Esophagus squamous epithelium (tissue), 5 donors: Measurements from ENCODE around the gene ZMYND8. TPM values are rescaled to one million over a fixed set of nuclear protein-coding genes. Genes with fewer than 3 reads are reported as not detected.

Source experiments
- DNase-seq: peaks from one replicate; lab custom pipeline; 2025; lab: John Stamatoyannopoulos, UW
- H3K27ac ChIP-seq, 4 donors: fragments of 200-600 bp; sonication (generic); one replicate each; pipeline ENCODE4 v1.5.1; 2016 to 2019; ENCODE audit warnings: mild to moderate bottlenecking in 1 of 4
- H3K27me3 ChIP-seq, 4 donors: fragments of 200-600 bp; sonication (generic); 1 replicate in 3 of 4; 2 replicates in 1 of 4; pipeline versions ENCODE4 v1.5.1 to v1.6.0; 2017 to 2021; ENCODE audit warnings: antibody characterized with exemption in 1 of 4
- H3K36me3 ChIP-seq, 3 donors: fragments of 200-600 bp; sonication (generic); one replicate each; pipeline ENCODE4 v1.5.1; 2016 to 2019
- H3K4me1 ChIP-seq, 3 donors: fragments of 200-600 bp; sonication (generic); one replicate each; pipeline ENCODE4 v1.5.1; 2017 to 2019
- H3K4me3 ChIP-seq, 4 donors: fragments of 200-600 bp; sonication (generic); 1 replicate in 3 of 4; 2 replicates in 1 of 4; pipeline ENCODE4 v1.5.1; 2016 to 2019; ENCODE audit warnings: mild to moderate bottlenecking in 2 of 4, moderate library complexity in 1 of 4
- H3K9me3 ChIP-seq, 3 donors: fragments of 200-600 bp; sonication (generic); one replicate each; pipeline ENCODE4 v1.5.1; 2016 to 2019
- POLR2A ChIP-seq, 4 donors: fragments of 450-650 bp; IDR thresholded peaks; one replicate each; pipeline ENCODE4 v1.6.1; 2017; ENCODE audit warnings: antibody characterized with exemption in 4 of 4, mild to moderate bottlenecking in 4 of 4, moderate library complexity in 3 of 4
- WGBS, 2 donors: methylation state at CpG; one replicate each; pipeline ENCODE4 v1.1.5; 2018; 5-methylcytosine and 5-hydroxymethylcytosine counted together
- intact Hi-C: fragments of 100-400 bp; cut with DNase I; formaldehyde crosslinking; loops from one replicate; pipeline ENCODE4 v1.15.0; 2022
- total RNA-seq, 4 donors: library from RNA; depleted of rRNA; stranded (reverse); fragments of >200 nt; gene quantifications; one replicate each; pipeline ENCODE4 v1.1.0, GENCODE V29; 2016
- TF ChIP-seq, protein P1 (sequence below), 6 experiments: fragments of 450-650 bp in 4 of 6; fragments of 200-600 bp in 2 of 6; sonication (generic) in 2 of 6; IDR thresholded peaks; one replicate each; pipeline ENCODE4 v1.5.1; 2016 to 2019; ENCODE audit warnings: antibody characterized with exemption in 6 of 6, mild to moderate bottlenecking in 4 of 6, moderate library complexity in 4 of 6
- donor health status: DM: yes; HTN: yes; CAD: no.

The ZMYND8 gene
- total RNA-seq, 4 donors from 2014 or later: 21.5 to 26.3 (median 24.3) TPM

DNA sequence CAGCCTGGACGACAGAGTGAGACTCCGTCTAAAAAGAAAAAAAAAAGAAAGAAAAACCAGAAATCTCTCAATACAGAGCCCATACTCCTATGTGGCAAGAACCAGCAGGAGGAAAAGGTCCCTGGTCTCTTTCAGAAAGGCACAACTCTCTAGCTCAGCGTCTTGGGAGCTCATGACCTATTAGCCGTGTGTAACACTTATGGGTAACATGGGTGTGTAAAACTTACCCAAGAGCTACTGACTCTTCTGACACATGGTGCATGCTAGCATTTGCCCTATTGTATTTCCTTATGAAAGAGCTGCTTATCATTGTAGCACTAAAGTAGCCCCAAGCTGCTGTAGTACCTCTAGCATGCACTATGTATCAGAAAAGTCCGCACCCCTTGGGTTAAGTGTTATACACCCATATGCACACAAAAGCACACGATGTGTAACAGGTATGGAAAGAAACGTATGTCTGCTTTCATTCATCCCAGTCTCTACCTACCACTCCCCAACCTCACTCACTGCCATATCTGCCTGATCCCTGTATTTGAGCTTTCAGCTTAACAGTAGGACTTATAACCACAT is 85.4 kb downstream of the ZMYND8 start:
- intact Hi-C loops: no loop called here
- peak overlapping the region in 1 of 4 donors; percentile 9 for H3K27ac ChIP-seq
- 85 to 88% methylated on average over 7 of the region's 7 CpGs for WGBS, 2 donors
- DNase-seq: no peak
- no peak for TF ChIP-seq POLR2A (IDR thresholded peaks at IDR 0.05)
- TF ChIP-seq, protein P1, sequence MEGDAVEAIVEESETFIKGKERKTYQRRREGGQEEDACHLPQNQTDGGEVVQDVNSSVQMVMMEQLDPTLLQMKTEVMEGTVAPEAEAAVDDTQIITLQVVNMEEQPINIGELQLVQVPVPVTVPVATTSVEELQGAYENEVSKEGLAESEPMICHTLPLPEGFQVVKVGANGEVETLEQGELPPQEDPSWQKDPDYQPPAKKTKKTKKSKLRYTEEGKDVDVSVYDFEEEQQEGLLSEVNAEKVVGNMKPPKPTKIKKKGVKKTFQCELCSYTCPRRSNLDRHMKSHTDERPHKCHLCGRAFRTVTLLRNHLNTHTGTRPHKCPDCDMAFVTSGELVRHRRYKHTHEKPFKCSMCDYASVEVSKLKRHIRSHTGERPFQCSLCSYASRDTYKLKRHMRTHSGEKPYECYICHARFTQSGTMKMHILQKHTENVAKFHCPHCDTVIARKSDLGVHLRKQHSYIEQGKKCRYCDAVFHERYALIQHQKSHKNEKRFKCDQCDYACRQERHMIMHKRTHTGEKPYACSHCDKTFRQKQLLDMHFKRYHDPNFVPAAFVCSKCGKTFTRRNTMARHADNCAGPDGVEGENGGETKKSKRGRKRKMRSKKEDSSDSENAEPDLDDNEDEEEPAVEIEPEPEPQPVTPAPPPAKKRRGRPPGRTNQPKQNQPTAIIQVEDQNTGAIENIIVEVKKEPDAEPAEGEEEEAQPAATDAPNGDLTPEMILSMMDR (IDR thresholded peaks at IDR 0.05): no peak
- no peaks in the 10 kb centered on the region for H3K9me3 ChIP-seq
- no peaks in the 10 kb centered on the region for H3K27me3 ChIP-seq
- peaks cover 10 to 38% (median 32%) of the 10 kb centered on the region in 3 donors for H3K4me1 ChIP-seq
- H3K36me3 ChIP-seq: peaks cover 7 to 69% (median 13%) of the 10 kb centered on the region in 3 donors
- H3K4me3 ChIP-seq: no peak overlapping the region

DNA sequence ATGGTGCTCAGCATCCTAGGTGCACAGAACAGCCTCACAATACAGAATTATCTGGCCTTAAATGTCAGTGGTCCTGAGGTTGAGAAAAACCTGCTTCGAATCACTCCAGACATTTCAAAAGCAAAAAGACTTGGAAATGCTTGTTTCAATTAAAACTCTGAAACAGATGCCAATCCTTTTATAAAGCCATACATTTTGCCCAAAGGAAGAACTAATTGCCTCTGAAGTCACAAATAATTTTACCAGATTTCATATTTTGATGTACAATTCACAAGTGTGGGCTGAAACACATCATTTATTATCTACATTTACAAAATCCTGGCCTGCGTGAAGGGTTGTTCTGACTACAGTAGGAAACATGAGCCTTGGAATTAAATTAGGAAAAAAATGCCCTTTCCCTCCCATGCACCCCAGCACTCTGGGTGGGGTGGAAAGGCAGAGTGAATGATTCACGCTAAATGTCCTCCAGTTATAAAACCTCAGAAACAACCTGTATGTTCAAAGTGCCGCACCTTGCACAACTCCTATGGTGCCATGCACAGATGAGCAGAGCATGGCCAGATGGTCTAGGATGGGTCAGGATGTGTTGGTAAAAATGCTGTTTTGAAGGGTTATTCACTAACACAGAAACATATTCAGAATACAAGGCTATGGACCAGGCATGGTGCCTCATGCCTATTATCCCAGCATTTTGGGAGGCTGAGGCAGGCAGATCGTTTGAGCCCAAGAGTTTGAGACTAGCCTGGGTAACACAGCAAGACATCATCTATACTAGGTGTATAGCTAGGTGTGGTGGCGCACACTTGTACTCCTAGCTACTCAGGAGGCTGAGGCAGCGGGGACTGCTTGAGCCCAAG is 87.0 kb downstream of the ZMYND8 start:
- peaks cover 0 to 78% (median 6%) of the 10 kb centered on the region in 3 donors for H3K36me3 ChIP-seq
- no peaks in the 10 kb centered on the region for H3K9me3 ChIP-seq
- H3K27me3 ChIP-seq: no peaks in the 10 kb centered on the region
- TF ChIP-seq, protein P1 (IDR thresholded peaks at IDR 0.05): no peak
- DNase-seq: no peak
- no peak overlapping the region for H3K4me3 ChIP-seq
- H3K4me1 ChIP-seq: peaks cover 4 to 22% (median 17%) of the 10 kb centered on the region in 3 donors
- no peak overlapping the region for H3K27ac ChIP-seq
- 78 to 88% methylated on average over 5 to 7 of the region's 7 CpGs for WGBS, 2 donors
- intact Hi-C loops: no loop called here

DNA sequence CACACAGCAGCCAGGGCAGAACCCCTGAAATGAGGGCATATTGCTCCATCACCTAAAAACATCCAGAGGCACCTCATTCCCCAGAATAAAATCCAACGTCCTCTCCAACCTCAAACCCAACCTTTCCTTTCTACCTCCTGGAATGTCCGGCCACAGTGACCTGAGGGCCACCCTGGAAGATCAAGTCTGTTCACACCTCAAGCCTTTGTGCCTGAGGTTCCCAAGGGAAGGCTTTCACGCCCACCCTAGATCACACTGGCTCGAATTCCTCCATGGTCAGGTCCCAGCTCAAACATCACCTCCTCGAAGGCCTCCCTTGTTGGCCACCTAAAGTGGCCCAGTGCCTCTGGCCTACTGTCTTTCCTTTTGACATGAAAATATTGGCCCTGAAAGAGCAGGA is 88.9 kb downstream of the ZMYND8 start:
- intact Hi-C loops: no loop called here
- H3K27ac ChIP-seq: no peak overlapping the region
- no peak for DNase-seq
- WGBS, 2 donors: 84 to 88% methylated on average over 4 to 5 of the region's 5 CpGs
- no peaks in the 10 kb centered on the region for H3K9me3 ChIP-seq
- H3K36me3 ChIP-seq: peaks cover 0 to 97% (median 6%) of the 10 kb centered on the region in 3 donors
- no peaks in the 10 kb centered on the region for H3K27me3 ChIP-seq
- no peak overlapping the region for H3K4me3 ChIP-seq
- H3K4me1 ChIP-seq: peaks cover 0 to 15% (median 4%) of the 10 kb centered on the region in 3 donors
- no peak for TF ChIP-seq POLR2A (IDR thresholded peaks at IDR 0.05)
- TF ChIP-seq, protein P1 (IDR thresholded peaks at IDR 0.05): no peak

DNA sequence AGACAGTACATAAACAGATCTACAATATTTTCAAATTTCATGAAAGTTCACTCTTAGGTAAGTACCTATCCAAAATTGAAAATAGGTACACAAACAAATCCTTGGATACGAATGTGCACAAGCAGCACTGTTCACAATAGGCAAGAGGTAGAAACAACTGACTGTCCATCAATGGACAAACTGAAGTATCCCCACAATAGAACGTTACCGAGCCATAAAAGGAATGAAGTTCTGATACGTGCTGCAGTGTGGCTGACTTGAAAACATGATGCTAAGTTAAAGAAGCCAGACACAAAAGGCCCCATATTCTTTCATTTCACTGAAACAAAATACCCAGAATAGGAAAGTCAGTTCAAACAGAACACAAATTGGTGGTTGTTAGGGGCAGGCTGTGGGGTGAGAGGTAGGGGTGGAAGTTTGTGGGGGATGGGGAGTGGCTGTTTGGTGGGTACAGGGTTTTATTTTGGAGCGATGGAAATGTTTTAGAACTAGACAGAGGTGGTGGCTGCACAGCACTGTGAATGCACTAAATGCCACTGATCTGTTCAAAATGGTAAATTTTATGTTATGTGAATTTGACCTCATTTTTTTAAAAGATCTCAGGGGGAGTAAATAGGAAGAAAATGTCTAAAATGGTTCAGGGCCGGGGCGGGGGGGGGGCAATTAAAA is 89.5 kb downstream of the ZMYND8 start:
- Histone ChIP-seq H3K36me3 (peaks cover 0 to 99% (median 9%) of the 10 kb centered on the region in 3 donors), H3K27ac (no peak overlapping the region), H3K4me3 (no peak overlapping the region), H3K27me3 (no peaks in the 10 kb centered on the region), H3K9me3 (no peaks in the 10 kb centered on the region), H3K4me1 (peaks cover 0 to 12% (median 4%) of the 10 kb centered on the region in 3 donors)
- no peak for DNase-seq
- TF ChIP-seq, protein P1 (IDR thresholded peaks at IDR 0.05): no peak
- TF ChIP-seq POLR2A (IDR thresholded peaks at IDR 0.05): no peak
- intact Hi-C loops: no loop called here
- WGBS, 2 donors: 68 to 85% methylated on average over 6 to 7 of the region's 7 CpGs
